Measurements from ENCODE around the gene STIM1.

STIM1 gene

GRCh38 chr11:3925513-3925912 is 70.0 kb downstream of the STIM1 start:
- FAIRE-seq, result no peak

GRCh38 chr11:3926458-3927095 is 71.1 kb downstream of the STIM1 start:
- FAIRE-seq, result no peak

DNA sequence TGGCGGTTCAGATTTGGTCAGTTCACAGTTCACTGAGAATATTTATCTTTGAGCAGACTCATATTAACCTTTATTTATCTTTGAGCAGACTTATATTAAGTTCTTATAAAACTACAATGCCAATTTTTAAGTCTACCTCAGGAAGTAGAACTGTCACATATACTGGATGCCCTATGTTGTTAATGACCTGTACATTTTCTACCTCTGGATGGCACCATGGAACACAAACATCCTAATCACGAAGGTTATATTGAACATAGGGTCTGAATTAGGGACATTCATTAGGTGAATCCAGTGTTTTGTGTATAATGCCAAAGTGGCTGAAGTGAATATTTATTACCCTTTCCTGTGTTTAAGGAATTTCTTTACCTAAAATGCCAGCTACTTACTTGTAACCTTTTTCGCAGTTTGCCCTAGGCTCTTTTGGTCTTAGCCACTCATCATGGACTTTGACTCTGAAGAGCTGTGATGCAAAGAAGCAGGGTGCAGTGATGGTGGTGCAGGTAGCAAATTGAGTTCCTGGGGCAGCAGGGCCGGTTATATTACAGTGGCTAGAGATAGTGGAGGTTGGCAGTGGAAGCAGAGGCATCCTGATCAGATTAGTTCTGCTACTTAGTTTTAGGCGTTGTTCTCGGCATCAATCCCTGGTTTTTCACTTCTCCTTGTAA is 71.8 kb downstream of the STIM1 start:
- no peak for FAIRE-seq

GRCh38 chr11:3929232-3929631 is 73.8 kb downstream of the STIM1 start:
- FAIRE-seq, result no peak

- no peak for FAIRE-seq
These were observed 74.2 kb downstream of the STIM1 start for GRCh38 chr11:3929649-3930048.

DNA sequence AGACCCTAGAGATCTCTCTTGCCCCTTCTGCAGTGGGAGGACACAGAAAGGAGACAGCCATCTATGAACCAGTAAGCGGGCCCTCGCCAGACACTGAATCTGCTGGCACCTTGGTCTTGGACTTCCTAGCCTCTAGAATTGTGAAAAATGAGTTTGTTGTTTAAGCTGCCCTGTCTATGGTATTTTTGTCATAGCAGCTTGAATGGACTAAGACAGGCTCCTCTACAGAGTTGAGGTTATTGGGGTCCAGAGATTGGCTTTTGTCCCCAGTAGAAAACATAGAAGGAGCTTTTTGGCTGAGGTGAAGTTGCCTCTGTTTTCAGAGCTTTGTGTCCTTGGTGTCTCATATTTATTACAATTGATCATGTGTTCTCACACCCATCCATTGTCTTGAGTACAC is 77.2 kb downstream of the STIM1 start:
- no peak for FAIRE-seq

DNA sequence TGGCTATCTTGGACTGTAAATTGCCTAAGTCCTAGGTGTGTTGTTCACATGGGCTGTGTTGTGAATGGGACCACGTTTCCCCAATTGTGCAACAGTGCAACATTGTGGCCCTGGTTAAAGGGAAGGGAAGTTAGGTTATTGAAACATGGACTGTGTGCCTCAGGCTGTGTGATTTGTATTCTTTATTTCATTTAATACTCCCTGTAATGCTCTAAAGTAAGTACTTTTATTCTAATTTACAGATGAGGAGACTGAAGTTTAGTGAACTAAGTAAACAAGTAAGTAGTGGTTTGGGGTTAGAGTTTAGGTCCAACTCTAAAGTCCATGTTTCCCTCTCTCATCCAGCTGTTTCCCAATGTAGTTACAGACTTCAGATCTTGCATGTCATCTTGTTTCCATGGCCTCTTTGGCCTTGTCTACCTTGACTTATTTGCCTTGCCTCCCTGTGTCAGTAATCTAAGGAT is 77.7 kb downstream of the STIM1 start:
- FAIRE-seq, result no peak

- FAIRE-seq, result no peak
These were observed 79.2 kb downstream of the STIM1 start for GRCh38 chr11:3934658-3935057.

GRCh38 chr11:3936517-3936916 is 81.1 kb downstream of the STIM1 start:
- no peak for FAIRE-seq

DNA sequence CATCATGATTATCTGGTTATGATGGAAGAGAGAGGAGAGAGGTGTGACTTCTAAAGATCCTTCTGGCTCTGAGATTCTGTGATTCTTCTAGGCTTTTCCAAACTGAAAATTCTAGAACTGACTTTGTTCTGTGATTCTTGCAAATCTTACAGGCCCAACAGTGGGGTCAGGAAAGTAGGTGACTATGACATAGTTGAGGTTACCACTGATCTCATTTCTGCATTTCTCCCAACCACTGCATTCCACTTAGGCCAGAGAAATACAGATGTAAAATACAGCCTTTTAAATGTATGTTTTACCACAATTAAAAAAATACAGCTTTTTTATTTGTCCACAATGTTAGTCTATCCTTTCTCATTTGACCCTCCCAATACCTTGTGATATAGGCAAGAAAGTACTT is 83.7 kb downstream of the STIM1 start:
- FAIRE-seq, result no peak

GRCh38 chr11:3939651-3940190 is 84.3 kb downstream of the STIM1 start:
- no peak for FAIRE-seq

DNA sequence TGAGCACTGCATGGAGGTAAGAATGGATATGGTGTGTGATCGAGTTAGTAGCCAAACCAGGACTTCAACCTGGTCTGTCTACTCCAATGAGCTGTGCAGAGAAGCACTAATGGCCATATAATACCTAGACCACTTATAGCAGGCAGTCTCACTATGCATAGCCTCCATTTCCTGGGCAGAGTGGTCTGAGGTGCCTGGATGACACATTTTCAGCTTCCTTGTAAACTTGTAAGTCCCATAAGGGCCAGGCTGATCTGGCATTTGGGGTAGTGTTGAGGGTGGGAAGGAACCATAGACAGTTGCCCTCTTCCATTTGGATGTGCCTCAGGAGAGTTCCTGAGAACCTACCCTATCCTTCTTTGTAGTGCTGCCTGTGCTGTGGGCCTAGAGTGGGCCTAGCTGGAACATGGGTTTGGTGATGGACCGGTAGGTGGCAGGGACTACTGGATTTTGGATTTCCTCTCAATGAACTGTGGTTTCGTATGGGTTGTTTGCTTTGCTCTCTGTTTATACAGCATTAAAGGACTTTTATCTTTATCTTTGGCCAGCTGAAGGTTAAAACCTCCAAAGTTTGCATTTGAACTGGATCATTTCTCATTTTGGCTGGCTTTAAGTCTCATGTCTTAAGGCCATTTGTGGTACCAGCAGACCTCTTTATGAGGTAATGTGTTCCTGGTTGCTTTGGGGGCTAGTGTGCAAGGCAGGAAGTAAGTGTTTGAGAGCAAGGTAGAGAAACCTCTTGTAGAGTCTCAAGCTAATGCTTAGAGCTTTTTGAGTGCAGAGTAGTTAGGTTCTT is 86.9 kb downstream of the STIM1 start:
- no peak for FAIRE-seq

- no peak for FAIRE-seq
These were observed 87.6 kb downstream of the STIM1 start for GRCh38 chr11:3942956-3943497.

DNA sequence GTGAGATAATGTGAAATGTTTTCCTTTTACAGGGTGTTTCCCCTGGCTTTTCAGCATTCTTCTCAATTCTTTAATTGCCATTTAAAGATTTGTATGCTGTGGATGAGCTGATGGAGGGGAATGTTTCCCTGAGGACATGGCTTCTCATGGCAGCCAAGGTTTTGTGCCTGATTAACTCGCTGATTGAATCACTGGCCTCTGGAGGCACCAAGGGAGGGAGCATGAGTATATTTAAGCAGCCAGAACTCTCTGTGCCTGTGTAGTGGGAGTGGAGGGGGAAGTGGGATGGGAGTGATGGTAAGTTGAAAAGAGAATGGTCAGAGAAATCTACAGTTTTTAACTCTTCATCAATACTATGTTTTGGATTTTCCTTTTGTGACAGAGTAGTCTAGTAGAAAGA is 88.7 kb downstream of the STIM1 start:
- FAIRE-seq, result no peak

DNA sequence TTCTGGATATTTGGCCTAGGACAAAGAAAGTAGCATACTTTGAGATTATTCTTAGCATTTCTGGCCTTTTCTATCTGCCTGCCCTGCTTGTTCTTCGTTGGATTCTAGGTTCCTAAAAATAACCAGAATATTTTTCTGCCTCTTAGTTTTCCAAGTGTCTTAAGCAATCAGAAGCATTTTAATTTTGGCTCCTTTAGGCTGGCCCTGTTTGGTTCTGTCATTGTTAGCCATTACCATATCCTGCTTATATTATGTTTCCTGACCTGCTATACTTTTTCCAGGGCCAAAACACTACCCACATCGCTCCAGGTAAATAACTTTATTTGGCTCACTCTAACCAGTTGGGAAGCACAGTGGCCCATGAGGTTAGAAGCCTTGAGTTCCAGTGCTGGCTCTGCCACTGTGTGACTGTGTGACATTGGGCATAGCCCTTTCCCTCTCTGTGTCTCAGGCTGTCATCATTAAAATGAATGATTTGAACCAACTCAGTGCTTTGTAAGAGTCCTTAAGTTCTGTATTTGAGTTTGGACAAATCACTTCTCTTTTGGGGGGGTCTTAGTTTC is 91.1 kb downstream of the STIM1 start:
- FAIRE-seq, result no peak

- FAIRE-seq, result no peak
These were observed 91.6 kb downstream of the STIM1 start for GRCh38 chr11:3947061-3947460.

DNA sequence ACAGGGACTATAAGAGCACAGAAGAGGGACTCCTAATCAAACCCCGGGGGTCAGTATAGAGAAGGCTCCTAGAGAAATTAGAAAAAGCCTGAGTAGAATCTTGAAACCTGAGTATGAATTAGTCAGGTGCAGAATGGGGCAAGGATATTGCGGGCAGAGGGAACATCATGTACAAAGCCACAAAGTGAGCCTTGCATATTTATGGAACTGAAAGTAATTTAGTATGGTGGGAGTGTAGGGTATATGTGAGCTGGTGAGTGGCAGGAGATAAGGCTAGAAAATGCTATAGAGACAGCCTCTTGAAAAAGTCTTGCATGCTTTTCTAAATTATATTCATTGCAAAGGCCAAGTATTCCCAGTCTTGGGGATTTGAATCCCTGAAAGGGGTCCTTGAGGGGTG is 93.7 kb downstream of the STIM1 start:
- FAIRE-seq, result no peak

GRCh38 chr11:3950996-3951660 is 95.7 kb downstream of the STIM1 start:
- no peak for FAIRE-seq

GRCh38 chr11:3952715-3953114 is 97.3 kb downstream of the STIM1 start:
- no peak for FAIRE-seq

DNA sequence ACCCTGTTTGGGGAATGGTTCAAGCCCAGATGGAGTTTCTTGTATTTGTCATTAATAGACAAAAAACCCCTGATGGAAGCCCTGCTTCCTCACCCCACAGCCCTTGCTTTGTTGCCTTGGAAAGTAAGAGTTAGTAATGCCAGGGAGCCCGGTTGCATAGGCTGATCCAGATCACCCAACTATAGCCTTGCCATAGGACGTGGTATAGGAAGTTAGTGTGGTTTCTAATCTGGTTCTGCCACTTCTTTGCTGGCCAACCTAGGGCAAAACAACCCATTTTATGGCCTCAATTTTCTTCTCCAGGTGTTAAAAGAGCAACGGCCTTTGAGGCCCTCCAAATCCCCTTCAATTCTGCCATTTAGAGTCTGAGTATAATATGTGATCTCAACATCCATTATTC is 97.9 kb downstream of the STIM1 start:
- no peak for FAIRE-seq

DNA sequence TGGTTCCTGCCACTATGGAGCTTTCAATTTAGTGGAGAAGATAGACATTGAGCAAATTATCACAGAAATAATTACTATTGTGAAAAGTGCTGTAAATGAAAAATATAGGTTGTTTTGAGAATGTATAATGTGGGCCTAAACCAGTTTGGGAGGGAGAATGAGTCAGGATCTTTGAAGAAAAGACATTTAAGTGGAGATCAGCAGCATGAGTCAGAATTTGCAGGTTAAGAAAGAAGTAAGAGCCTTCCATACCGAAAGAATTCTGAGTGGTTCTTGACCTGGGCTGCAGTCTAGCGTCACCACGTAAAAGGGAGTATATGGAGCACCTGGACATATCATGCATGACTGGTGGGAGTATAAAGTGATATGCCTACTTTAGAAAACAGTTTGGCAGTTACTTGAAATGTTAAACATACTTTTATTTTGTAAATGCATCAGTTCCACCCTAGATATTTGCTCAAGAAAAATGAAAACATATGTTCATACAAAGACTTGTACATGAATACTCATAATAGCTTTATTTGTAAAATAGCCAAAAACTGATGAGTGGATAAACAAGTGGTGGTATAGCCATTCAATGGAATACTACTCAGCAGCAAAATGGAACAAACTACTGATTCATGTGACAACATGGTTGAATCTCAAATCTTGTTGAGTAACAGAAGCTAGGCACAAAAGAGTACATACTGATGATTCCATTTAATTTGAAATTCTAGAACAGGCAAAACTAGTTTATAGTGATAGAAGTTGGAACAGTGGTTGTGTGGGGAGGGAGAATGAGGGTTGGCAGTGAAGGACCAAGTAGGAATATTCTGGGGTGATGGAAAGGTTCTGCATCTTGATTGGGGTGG is 99.2 kb downstream of the STIM1 start:
- no peak for FAIRE-seq

- FAIRE-seq, result no peak
These were observed 99.8 kb downstream of the STIM1 start for GRCh38 chr11:3955299-3955665.

Data from G401.6 (cell line).